GM19035 (cell line): Measurements from ENCODE around the gene BFSP1.

Experiments
- ATAC-seq: cut with Tn5 transposase; IDR thresholded peaks from one replicate; pipeline ENCODE4 v1.9.1; 2021; ENCODE audit not compliant: unreplicated experiment

The BFSP1 gene

GRCh38 chr20:17468073-17468840 is 62.9 kb downstream of the BFSP1 start:
- ATAC-seq: no peak

DNA sequence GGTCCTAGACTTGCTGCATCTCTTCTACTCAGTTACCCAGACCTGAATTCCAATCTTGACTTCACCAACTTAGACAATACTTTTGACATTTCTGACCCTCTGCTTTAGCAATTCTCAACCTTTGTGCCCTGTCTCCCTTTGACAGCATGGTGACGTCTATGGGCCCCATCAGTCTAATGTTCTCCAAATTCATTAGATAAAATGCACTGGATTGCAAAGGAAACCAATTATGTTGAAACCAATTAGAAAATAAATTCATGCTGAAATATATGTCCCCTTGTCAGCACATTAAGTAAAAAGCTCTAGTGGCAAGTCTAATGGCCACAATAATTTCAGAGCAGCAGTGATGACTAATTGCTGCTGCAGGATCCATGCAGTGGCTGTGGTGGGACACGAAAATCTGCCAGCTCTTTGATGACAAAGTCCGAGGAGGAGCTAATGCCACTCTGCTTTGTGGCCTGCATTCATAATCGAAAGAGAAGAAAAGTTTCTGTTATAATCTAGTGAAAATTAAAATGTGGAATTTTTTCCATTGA is 64.0 kb downstream of the BFSP1 start:
- ATAC-seq: no peak

GRCh38 chr20:17466641-17467040 is 64.5 kb downstream of the BFSP1 start:
- no peak for ATAC-seq

DNA sequence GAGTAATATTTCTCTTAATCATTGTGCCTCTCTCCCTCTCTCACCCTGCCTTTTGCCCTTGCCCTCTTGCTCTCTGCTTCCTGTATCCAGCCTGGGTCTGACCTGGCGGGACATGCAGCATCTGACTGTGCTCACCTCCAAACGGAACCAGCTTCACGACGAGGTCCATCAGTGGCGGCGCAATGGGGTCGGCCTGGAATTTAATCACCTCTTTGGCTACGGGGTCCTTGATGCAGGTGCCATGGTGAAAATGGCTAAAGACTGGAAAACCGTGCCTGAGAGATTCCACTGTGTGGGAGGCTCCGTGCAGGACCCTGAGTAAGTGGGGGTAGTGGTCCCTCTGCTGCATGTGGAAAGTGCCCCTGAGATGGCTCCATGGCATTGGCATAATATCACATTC is 65.9 kb downstream of the BFSP1 start:
- ATAC-seq: no peak

DNA sequence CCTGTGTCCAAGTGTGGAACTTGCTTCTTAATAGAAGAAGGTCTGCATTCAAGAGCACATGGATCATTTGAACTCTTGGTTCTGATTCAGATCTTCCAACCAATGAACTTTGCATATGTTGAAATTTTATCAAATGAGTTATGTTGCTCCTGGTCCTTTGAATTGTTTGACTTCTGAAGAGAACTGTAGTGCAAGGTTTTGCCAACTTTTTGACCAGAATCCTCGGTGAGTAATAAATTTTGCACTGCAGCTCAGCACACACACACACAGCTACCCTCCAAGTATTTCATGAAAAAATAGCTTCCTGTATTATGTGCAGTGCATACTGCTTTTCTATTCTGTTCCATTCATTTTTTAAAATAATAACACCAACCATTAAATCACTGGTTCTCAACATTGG is 67.5 kb downstream of the BFSP1 start:
- no peak for ATAC-seq

- ATAC-seq: no peak
Observed at GRCh38 chr20:17461941-17462340, 69.2 kb downstream of the BFSP1 start.

DNA sequence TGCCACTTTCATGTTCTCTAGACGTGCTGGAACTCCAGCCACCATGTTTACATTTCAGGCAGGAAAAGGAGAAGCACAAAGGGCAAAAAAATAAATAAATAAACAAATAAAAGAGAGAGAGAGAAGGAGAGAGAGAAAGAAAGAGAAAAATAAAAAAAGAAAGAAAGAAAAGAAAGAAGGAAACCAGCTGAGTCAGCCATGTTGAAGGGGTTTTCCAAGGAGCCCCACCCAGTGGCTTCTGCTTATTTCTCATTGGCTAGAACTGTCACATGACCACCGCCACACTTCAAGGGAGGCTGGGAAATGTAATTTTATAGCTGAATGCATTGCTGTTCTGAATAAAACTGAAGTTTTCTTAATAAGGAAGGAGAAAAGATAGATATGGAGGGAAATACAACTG is 71.1 kb downstream of the BFSP1 start:
- ATAC-seq: no peak

DNA sequence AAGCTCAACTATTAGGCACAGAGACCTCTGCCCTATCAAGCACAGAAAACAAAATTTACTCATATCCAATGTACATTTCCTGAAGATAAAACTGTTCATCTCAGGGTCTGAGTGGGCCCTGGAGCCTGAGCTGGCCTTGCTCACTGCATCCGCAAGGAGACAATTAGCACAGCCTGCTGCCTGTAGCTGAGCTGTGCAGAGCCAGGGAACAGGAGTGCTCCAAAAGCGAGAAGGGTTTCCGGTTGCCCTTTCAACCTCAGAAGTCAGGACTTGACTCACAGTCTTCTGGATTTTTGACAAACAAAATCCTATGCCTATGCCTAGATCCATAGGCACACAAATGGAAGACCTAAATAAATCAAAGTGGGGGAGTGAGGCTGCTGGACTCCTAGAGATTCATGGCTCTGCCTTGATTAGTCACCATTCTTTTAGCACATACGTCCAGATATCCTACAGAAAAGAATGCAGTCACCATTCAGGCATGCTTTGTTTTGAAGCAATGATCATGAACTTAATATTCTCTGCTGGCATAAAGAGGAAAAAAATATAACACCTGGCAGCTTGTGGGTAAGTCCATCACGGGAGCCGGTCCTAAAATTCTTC is 73.5 kb downstream of the BFSP1 start:
- no peak for ATAC-seq

- ATAC-seq: no peak
Observed at GRCh38 chr20:17457079-17457478, 74.1 kb downstream of the BFSP1 start.

- ATAC-seq: no peak
Observed at GRCh38 chr20:17456279-17456678, 74.9 kb downstream of the BFSP1 start.

DNA sequence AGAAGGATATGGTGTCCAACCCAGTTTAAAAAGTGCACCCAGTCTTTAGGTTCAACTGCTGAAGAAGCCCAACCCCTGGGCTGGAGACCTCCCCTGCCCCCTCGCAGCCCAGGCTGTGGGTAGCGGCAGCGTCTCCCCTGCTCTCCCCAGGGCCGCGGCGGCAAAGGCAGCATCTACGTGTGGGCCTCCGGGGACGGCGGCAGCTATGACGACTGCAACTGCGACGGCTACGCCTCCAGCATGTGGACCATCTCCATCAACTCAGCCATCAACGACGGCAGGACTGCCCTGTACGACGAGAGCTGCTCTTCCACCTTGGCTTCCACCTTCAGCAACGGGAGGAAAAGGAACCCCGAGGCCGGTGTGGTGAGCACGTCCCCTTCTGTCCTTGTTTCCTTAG is 77.6 kb downstream of the BFSP1 start:
- no peak for ATAC-seq

DNA sequence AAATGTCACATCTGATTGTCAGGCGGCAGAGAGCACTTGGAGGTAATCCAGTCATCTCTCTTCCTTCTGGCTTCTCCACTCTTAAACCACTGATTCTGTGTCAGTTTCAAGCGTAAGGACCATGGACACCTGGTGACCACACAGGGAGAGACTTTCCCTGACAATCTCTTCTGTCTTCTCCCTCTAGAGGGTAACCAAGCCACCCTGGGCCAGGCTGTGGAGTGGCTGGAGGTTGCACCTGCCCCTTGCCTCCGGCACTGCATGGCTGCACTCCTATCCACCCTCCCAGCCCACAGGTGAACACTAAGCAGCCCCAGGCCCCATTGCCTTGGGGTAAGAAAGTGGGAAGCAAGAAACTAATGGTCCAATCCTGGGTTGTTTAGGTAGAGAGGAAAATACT is 78.7 kb downstream of the BFSP1 start:
- no peak for ATAC-seq

- ATAC-seq: no peak
Observed at GRCh38 chr20:17449031-17449430, 82.1 kb downstream of the BFSP1 start.

GRCh38 chr20:17448071-17448470 is 83.1 kb downstream of the BFSP1 start:
- ATAC-seq: no peak

GRCh38 chr20:17446171-17446570 is 85.0 kb downstream of the BFSP1 start:
- ATAC-seq: no peak

DNA sequence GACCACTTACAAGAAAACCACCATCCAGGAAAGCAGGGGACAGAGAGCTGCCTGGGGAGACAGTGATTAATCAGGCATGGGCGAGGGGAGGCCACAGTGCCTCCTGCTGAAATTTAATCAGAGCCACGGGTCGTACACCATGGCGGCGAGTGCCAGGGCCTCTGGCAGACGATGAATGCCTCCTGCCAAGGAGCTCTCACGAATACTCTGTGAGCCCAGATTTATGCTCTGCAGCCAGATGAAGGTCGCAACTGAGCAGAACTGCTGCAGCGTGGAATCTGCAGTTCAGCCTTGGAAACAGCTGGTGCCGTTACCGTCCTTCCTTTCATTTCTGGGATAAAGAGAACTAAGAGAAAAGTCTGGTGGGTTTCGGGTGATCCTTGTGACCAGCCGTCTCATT is 85.6 kb downstream of the BFSP1 start:
- no peak for ATAC-seq

GRCh38 chr20:17444091-17444490 is 87.1 kb downstream of the BFSP1 start:
- no peak for ATAC-seq
